Left forelimb (tissue), 1 donor: Measurements from ENCODE around the gene DNAJC27.

Experiments used
- DNase-seq: peaks from one replicate; pipeline ENCODE4 v3.0.0-alpha.2; 2018; ENCODE audit warnings: low spot score

The DNAJC27 gene

DNA sequence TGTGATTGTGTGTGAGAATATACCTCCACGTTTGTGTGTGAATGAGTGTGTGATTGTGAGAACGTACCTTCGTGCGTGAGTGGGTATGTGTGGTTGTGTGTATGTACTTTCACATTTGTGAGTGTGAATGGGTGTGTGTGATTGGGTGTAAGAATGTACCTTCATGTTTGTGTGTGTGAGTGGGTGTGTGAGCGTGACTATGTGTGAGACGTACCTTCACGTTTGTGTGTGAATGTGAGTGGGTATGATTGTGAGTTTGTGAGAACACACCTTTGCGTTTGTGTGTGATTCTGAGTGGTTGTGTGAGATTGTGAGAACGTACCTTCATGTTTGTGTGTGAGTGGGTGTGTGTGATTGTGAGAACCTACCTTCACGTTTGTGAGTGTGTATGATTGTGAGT lies 45.9 kb downstream of the DNAJC27 start:
- DNase-seq: no peak

DNA sequence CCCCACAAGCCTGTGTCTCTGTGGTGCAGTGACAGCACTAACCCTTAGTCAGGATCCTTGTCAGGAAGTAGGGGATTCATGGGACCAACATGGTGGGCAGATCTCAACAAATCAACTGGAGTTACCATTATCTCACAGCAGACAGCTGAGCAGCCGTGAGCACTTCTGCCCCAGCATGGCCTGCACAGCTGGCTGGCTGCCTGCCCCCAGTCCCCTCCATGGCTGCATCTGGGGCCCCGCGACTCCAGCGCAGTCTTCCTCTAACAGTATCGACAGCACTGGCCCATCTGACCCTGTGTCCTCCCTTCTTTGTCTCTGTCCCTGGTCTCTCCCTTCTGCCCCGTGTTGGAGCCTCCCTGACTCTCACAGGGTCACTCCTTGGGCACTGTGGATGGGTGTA lies 47.0 kb downstream of the DNAJC27 start:
- no peak for DNase-seq

DNA sequence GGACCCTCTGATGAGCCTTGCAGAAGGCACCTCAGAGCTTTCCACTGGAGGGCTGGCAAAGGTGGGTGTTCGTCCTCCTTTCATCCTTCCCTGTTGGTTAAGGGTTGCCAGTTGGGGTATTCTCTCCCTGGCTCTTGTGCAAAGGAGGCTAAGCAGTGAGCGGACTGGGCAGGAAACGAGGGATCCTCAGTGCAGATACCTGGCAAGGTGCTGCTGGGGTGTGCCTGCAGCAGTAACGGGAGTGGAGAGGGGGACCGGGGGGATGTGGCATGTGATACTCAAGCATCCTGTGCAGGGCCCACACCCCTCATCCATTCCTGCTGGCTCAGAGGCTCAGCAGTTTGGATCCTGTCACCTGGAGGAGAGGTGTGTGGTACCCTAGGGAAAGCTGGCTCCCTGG lies 47.5 kb downstream of the DNAJC27 start:
- DNase-seq: no peak

DNA sequence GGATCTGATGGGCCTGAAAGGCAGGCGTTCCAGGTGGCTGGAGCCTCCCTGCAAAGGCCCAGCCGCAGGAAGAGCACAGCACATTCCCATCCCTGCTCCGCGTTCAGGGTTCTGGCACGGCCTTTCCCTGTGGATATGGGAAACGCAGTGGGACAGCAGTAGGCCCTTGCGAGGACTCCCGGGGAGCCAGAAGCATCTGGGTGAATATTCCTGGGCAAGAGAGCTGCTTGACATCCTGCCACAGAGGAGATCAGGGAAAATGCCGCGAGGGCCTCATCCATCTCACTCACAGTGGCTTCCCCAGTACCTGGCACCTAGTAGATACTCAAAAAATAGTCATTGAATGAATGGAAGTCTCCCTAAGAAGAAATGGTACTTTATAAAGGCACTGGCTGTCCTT lies 48.6 kb downstream of the DNAJC27 start:
- no peak for DNase-seq

DNA sequence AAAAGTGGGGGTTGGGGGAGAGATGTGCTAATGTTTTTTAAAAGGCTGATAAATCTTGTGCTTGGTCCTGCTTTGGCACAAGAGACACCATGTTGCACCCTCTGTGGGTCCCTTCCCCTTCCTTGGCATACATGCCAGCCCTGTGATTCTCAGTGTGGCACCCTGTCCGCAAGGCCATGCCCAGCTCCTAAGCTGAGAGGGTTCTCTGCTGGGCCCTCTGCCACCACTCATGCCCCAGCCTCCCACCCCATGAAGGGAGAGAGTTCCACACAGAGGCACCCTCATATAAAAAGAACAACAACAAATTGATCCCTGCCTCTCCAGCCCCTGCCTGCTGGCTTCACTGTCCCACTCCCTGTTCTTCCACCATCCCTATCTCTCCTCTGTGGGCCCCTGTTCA lies 49.2 kb downstream of the DNAJC27 start:
- DNase-seq: no peak

DNA sequence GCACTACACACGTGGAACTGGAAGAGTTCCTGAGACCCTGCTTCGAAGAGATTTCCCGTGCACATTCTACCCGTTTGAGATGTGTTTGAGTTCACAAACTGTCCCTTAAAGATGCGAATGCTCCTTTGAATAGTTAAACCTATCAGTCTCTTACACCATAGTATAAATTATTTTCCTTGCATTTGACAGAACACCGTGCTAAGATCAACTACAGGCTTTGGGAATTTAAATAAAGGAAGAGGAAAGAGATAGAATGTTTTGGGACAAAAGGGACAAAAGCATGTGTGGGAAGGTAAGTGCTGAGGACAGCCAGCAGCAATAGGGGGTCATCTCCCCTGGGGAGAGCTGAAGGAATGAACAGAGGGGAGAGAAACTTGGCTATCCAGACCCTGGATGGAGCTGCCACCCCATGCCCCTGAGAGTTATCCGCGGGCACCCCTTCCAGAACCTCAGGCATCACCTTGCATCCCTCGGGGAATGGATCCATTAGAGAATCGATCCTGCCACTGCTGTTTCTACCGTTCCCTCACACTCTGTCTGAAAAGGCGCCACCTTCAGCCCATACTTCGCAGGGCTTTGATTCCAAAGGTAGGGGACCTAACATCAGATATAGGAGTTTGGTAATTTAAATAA lies 50.8 kb downstream of the DNAJC27 start:
- no peak for DNase-seq

DNA sequence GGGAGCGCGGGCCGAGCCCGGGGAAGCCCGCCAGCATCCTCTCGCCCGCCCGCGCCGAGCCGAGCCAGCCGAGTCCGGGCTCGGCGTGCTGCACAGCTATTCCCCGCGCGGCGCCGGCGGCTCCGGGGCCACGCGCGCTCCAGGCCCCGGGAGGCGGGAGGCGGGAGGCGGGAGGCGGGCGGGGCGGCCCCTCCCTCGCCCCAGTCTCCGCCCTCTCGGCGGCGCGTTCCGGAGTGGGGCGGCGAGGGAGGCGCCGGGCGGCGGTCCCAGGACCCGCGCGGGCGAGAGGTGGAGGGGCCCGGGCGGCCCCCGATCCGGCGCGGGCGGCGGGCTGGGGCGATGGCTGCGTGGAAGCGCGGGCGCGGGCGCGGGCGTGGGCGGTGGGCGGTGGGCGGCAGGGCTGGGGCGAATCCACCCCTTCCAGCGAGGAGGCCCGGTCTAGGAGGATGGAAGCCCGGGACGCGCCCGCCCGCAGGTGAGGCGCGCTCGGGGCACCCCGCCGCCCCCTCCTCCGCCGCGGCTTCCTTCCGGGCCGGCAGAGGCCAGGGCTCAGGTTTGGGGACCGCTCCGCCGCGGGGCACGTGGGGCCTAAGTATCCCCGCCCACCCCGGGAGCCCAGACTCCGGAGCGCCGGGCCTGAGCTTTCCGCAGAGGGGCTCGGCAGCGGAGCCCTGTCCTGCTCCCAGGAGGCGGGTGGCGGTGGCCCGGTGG lies 51.5 kb downstream of the DNAJC27 start, which contains the start of gene ADCY3:
Gene ADCY3, minus strand, starts transcription at position 140 of the 711 bp plus-strand sequence. CDS start 1,250 bp downstream, outside the sequence.
- DNase-seq: peak; percentile 78

DNA sequence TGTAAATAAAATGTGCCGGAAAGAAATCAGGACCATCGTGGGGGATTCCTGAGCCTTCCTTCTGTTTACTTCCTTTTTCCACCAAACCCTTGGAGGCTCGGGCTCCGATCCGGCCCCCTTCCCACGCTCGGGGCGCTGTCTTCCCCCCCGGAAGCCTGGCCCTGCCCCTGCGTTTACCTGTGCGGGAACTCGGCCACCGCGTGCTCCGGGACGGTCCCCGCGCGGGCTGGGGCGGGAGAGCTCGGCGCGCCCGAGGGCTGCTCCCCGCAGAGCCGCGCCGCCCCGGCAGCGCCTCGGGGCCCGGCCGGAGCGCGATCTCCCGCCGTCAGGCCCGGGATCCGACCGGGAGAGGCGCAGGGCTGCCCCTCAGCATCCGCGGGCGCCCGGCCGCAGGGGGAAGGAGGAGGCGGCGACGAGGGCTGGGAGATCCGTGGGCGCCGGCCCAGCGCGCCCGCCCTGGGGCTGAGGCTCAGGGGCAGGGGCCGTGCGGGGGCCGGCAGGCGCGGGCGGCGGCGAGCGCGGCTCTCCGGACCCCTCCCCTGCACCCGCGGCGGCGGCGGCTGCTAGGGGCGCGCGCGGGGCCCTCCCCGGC lies 52.2 kb downstream of the DNAJC27 start:
- peak; percentile 67 for DNase-seq

DNA sequence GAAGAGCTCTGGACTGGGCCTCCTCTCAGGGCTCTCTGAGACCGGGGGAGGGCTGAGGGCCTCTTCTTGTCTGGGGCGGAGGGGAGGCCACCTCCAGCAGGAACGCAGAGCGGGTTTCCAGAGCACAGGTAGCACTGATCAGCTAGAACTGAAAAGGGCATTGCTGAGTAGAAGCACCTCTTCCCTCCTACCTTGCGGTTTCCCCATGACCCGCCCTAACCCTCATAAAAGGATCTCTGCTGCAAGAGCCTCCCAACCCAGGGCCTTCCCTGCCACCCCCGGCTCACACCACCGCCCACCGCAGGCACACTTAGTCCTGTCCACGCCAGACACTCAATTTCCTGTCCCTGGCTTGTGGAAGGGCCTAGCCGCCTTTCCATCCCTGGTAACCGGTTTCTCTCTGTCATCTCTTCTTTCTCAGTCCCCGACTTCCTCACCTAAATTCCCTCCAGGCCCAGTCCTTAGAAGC lies 52.7 kb downstream of the DNAJC27 start:
- DNase-seq: no peak

DNA sequence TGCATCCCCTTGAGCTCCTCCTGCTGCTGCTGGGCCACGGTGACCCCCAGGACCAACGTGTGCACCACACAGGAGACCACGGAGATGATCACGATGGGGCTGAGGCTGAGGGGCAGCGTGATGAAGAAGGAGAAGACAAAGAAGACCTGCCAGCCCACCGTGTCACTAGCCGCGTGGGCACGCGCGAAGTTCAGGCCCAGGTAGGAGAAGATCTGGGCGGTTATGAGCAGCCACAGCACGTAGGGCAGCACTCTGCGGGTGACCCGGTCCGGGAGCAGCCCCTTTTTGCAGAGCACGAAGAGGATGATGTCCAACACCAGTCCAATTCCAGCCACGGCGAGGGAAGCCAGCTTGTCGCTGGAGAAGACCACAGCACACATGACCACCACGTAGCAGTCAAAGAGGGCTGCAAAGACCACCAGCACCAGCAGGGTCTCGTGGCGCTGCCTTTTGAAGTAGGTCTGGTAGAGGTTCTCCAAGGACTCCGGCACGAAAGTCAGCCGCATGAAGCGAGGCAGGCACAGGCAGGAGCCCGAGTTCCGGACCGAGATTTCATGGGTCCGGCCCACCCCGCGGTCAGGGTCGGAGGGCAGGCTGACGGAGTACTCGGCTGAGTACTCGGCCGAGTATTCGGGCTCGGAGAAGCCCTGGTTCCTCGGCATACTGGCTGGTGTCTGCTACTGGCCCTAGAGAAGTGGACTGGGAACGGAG lies 53.3 kb downstream of the DNAJC27 start:
- peak; percentile 63 for DNase-seq

DNA sequence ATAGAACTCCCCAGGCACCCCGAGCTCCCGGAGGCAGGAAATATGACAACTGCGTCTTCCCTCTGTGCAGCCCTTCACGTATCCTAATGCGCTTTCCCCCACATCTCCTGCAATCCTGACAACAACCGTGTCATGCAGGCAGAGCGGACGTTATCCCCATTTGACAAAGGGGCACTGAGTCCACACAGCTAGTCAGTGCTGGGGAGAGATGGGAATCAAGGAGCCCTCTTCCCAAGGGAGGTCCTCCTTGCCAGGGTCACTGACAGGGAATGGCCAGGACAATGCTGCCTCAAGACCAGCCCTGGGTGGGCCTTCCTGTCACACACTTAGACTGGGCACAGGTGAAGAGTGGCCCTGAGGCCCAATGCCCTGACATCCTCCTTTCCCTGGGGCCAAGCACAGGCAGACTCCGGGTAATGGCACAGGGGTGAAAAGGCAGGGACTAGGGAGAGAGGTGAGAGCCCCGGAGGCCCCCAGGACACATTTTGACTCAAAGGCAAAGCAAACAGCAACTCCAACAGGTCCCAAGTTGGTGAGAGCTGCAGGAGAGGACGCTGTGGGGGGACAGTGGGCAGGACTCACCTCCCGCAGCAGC lies 53.9 kb downstream of the DNAJC27 start:
- no peak for DNase-seq

DNA sequence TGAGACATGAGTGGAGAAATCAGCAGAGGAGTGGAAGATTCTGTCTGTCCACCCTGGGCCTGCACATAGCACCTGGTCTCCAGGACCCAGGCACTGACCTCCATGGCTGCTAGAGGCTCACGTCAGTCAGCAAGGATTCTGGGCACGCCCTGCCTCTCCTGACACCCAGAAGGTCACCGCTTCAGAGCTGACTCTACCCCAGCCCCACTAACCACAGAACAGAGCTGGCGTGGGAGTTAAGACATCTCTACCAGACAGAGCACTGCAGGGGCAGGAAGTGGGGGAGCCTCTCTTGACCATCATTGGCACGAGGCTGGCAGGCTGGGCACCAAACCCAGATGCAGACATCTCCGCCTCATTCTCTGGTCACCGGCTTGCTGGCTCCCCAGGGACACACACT lies 54.7 kb downstream of the DNAJC27 start:
- DNase-seq: no peak

DNA sequence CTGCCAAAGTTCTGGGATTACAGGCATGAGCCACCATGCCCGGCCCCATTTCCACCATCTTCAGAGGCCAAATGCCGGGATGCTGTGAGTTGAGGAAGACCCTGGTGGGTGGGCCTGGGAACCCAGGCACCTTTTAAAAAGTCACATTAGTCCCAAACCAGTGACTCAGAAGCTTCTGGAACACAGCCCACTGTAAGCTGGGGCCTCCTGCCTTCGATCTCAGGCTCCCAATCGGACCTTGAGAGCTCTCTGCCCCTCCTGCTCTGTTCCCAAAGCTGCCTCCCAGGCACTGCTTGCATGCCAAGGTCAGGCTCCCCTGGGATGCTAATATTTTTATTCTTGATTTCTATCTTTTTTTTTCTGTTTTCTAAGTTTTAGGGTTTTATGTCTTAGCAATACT lies 56.0 kb downstream of the DNAJC27 start:
- no peak for DNase-seq

DNA sequence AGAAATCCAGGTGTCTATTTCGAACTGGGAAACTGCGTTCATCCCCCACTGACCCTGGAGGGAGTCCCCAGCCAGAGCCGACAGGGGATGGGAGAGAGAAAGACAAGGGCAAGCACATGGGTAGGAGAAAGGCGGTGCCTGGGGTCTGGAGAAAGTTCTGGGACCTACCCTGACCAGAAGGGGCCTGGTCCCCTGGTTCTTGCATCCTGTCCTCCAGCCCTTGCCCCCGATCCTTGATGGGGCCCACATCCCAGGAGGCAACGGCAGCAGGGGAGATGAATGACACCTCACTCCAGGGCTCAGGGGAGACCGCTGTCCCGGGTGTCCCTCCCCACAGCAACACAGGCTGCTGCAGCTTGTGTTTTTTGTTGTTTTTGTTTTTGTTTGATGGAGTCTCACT lies 56.6 kb downstream of the DNAJC27 start:
- DNase-seq: peak; percentile 60

DNA sequence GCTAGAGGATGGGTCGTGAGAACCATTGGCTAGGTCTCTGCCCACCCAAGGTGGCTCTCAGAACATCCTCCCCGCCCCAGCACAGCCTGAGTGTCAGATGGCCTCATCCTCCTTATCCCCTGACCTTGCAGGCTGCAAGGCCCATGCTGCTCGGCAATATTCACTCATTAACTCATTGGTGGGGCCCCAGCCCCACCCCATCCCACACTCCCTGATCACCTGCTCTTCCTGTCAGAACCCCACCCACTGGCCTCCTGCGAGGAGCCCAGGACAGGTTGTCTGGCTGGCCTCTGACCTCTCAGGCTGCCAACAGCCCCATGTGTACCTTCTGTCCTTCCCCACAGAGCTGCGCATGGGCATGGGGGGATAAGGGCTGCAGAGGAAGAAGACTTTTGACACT lies 57.0 kb downstream of the DNAJC27 start:
- DNase-seq: peak; percentile 42

DNA sequence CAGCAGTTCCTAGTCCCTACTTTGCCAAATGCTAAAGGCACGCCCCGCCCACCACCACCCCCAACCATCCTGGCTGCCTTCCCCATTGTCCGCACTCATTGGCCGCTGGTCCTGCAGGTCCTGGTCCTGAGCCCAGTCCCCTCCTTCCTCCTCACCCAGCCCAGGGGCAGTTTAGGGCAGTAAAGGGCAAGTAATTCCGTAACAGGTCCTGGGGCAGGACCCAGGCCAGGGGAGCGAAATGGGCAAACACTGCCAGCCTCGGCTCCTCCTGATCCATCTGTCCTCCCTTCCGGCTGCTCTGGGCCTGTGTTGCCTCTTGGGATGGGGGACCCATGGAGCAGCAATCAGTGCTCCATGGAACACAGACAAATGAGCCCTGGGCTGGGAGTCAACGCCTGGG lies 57.8 kb downstream of the DNAJC27 start:
- peak; percentile 58 for DNase-seq

DNA sequence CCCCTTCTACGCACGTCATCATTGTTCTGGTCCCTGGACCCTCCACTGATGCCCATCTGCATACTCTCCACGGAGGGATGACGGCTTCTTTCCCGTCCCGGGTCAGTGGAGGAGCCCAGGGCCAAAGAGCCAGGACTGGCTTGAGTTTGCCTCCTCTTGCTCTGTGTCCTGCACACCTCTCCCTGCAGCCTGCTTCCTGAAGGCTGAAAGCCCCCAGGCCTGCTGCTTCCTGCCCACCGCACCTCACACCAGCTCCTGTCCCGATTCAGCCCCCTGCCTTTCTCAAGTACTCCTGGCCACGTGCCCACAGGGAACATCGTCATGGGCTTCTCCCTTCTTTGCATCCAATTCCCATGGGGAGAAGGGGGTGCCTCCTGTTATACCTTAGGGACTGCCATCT lies 58.8 kb downstream of the DNAJC27 start:
- DNase-seq: peak; percentile 34

DNA sequence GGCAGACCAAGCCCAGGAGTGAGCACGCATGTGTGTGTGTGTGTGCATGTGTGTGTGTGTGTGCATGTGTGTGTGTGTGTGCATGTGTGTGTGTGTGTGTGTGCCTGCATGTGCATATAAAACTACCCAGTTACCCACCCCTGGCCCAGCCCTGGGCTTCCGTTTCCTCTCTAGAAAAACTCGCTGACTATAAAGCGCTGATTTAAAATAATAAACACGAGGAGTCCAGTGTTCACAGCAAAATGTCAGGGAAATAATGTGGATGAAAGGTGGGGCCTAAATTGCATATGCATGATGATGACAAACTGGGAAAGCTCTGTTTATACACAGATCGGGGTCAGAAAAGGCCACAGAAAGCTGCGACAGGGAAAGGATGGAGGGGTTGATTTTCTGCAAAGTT lies 59.2 kb downstream of the DNAJC27 start:
- DNase-seq: no peak

DNA sequence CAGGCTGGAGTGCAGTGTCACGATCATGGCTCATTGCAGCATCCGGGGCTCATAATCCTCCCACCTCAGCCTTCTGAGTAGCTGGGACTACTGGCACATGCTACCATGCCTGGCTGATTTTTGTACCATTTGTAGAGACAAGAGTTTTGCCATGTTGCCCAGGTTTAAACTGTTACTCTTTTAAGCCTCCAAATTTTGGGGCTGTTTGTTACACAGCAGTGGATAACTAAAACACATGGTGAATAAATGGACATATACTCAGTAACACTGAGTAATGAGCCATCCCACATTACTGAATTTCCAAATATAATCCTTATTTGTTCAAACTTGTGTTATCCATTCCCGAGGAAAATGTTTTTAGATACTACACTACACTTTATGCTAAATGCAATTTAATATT lies 61.5 kb downstream of the DNAJC27 start:
- no peak for DNase-seq

DNA sequence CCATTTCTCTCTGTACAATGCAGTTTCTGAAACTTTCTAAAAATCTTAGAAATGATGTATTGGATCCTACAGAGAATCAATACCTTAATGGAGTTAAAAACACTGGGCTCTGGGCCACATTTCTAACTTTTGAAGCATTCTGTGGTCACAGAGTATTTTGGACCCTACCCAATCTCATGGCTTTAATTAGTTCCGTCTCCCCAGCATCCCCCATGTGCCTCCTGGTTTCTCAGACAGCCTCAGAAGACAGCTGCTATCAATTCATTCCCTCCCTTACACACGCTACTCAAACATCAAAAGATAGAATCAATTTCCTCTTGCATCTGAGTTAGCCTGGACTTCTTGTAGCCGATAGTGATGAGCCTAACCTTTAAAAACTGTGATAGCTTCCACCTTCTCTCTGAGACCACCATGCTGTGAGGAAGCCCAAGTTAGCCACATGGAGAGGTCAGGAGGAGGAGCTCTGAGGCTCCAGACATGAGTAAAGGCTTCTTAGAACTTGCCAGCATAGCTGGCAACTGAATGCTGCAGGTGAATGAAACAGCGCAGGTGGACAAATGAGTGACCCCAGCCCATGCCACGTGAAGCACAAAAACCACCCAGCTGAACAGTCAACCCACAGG lies 62.1 kb downstream of the DNAJC27 start:
- DNase-seq: peak; percentile 49

DNA sequence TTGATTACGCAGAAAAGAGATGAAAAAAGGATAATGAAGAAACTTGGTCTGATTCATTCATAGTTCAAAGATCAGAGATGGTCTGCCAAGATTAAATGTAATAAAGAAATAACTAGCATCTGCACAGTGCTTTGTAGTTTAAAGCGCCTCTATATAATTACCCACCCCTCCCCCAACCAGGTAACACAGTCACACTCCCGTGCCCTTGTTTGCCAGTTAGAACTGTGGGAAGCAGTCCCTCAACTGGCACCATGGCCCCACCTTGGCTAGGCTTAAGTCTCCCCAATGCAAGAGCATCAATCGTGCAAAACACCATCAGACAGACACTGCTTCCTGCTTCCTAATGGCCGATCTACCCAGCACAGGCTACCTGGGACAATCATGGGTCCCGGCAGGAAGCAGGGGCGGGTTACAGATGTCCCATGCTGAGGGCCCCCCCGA lies 63.3 kb downstream of the DNAJC27 start:
- peak; percentile 36 for DNase-seq

DNA sequence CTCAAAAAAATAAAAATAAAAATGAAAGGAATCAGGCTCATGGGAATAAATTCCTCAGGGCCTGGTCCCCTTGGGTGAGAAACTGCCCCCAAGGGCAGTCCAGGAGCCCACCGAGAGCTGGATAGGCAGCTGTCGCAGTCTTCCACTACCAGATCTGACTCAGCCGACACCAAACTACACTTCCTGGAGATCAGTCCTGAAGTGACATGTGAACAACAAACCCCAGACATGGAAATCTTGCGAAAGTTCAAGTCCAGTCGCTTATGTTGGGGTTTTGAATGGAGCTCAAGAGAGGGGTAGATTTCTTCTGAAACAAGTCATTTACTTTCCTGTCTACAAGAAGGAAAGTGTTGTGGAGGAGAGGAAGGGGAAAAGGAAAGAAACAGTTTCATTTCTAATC lies 64.6 kb downstream of the DNAJC27 start:
- no peak for DNase-seq
